ENCODE results near the gene CCDC63.

CCDC63 gene

DNA sequence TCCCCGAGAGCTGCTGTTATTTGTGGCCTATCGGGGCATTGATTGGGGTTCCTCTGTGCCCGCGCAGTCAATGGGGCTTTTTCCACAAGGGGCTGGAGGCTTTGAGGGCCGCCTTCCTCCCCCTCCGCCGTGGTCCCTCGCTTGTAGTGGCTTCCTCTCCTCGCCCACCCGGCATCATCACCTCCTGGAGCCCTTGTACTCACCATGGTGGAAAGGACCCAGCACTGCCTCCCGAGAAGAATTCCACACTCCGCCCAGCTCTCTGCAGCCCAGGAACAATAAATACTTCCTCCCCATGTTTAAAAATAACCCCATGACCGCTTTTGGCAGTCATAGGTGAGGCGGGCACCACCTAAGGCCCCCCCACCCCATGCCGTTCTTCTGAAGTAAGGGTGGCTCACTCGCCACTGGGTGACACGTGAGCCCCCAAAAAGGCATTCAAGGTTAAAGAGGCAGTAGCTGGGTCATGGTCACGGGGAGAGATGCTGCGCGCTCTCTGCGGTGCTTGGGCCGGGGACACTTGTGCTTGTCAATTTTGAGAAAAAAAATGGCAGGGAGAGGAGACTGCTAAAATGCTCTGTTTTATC, 73.6 kb downstream of the CCDC63 start, which contains the start of gene MYL2:
Gene MYL2, minus strand, starts transcription at position 256 of the 587 bp plus-strand sequence. Its CDS starts 50 bp downstream, at position 206.
- FAIRE-seq (no peak), DNase-seq (ENCODE audit: insufficient read length, low spot score) (no peak)

DNA sequence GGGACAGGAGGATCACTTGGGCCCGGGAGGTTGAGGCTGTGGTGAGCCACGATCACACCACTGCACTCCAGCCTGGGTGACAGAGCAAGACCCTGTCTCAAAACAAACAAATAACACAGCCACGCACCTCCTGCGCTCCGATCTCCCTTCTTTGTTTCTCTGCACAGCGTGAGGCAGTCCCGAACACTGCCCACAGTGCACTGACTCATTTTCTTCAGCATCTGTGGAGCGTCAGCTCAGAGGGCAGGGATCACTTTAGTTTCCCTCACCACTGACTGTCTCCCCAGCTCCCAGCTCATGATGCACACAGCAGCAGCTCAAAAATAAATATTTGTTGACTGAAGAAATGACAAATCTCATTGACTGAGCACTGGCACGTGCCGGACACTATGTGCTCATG, 74.5 kb downstream of the CCDC63 start:
- peak; percentile 57 for FAIRE-seq
- DNase-seq (ENCODE audit: insufficient read length, low spot score): peak; percentile 24

GRCh38 chr12:110922652-110923051, 75.9 kb downstream of the CCDC63 start:
- DNase-seq (ENCODE audit: insufficient read length, low spot score) (no peak), FAIRE-seq (peak; percentile 33)

DNA sequence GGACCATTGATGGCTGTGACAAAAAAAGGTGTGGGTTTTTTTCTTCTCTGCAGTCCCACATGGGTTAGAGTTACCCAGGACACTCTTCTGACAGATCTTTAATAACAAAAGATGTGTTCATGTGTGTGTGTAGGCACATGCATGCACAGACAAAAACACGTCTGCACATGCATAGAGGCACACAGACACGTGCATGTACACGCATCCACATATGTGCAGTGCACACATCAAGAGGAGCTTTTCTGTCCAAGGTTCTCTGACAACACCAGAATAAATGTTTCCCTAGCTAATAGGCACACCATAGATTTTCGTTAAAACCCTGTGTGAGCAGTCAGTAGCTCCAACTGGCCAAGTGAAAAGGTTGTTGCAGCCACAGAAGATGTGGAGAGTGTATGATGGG, 76.4 kb downstream of the CCDC63 start:
- DNase-seq (ENCODE audit: insufficient read length, low spot score) (no peak), FAIRE-seq (no peak)

- FAIRE-seq (no peak), DNase-seq (ENCODE audit: insufficient read length, low spot score) (no peak)
These were observed 77.0 kb downstream of the CCDC63 start for GRCh38 chr12:110923692-110924334.

- FAIRE-seq: no peak
These were observed 80.8 kb downstream of the CCDC63 start for GRCh38 chr12:110927546-110927945.

DNA sequence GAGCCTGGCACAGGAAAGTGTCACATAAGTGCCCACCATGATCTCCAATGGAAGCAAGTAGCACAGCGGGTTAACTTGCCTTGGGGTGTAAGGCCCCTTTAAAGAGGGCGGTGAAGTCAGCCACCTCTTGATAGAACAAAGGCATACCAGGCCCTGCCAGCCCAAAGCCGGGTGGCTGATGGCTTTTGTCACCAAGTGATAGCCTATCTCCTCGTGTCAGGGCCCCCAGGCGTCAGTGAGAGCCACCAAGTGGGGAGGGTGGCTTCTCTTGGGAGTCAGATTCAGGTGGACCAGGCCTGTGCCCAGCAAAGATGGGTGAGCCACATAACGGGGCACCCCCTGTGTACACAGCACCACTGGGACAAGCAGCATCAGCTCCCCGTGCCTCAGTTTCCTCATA, 81.9 kb downstream of the CCDC63 start:
- no peak for FAIRE-seq
- DNase-seq (ENCODE audit: insufficient read length, low spot score): no peak

More at GRCh38 chr12:110927546-110927945, 80.8 kb downstream of the CCDC63 start:
- no peak for DNase-seq (ENCODE audit: insufficient read length, low spot score)

DNA sequence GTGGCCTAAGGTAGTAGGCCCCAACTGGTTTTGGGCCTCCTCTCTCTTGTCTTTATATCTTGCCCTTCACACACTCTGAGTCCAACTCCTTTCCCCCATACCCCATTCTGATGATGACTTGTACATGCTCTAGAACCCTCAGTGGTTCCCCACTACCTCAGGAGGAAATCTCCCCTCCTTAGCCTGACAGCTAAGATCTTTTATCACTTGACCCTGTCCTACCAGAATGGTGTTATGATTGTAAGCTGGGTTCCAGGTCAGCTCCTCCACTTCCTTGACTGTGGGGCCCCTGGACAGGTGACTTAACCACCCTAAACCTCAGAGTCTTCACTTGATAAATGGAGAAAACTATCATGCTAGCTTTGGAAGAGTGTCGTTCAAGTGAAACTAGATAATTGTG, 83.0 kb downstream of the CCDC63 start:
- FAIRE-seq: no peak

DNA sequence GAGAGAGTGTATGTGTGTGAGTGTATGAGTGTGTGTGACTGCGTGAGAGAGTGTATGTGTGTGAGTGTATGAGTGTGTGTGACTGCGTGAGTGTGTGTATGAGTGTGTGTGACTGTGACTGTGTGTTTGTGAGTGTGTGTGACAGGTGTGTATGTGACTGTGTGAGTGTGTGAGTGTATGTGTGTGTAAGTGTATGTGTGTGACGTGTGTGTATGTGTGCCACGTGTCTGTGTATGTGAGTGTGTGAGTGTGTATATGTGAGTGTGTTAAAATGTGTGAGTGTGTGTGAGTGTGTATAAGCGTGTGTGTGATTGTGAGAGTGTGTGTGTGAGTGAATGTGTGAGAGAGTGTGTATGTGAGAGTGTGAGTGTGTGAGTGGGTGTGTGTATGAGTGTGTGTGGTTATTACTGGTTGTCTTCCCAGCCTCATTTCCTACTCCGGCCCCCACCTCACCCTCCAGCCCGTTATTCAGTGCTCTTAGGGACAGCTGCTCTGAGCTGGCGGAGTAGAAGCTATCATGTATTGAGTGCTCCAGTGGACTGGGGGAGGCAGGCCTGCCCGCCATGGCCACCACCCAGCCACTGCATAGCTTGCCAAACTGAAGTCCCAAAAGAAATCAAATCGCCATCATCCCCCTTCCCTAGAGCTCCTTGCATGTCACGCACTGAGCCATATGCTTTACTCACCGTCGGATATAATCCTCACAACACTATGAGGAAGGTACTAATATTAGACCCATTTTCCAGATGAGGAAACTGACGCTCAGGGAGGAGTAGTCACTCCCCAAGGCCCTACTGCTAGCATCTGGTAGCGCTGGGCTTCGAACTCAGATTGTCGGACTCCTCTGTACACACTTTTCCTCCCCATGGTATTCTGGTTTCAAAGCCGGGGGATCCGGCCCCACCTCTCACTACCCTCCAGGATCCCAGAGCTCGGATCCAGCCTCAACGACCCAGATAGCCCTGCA, 83.8 kb downstream of the CCDC63 start:
- DNase-seq (ENCODE audit: insufficient read length, low spot score) (no peak), FAIRE-seq (peak; percentile 99)

More for the DNA sequence above, 83.0 kb downstream of the CCDC63 start:
- no peak for DNase-seq (ENCODE audit: insufficient read length, low spot score)

GRCh38 chr12:110931315-110931728, 84.5 kb downstream of the CCDC63 start:
- FAIRE-seq (no peak), DNase-seq (ENCODE audit: insufficient read length, low spot score) (no peak)

- FAIRE-seq: no peak
- no peak for DNase-seq (ENCODE audit: insufficient read length, low spot score)
These were observed 85.3 kb downstream of the CCDC63 start for GRCh38 chr12:110932046-110932445.

DNA sequence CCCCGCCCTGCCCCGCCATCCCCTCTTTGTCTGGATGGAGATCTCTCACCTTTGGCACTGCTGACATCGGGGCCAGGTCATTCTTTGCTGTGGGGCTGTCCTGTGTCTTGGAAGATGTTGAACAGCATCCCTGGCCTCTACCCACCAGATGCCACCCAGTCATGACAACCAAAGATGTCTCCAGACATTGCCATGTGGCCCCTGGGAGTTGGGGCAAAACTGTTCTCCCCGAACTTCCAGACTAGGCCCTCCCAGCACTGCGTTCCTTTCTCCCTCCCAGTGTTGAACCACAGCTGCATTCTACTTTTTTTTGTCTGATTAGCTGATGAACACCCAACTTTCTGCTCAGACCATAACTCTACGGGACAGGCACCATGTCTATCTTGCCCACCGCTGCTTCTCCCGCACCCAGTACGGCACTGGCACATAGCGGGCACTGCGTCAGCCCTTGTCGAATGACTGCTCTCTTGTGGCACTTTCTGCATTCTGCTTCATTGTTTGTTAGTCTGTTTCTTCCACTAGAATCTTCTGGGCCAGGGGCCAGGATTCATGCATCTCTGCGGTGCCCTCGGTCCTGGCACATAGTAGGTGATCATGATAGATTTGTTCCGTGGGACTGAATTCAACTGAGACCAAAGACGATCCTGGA, 86.7 kb downstream of the CCDC63 start:
- no peak for DNase-seq (ENCODE audit: insufficient read length, low spot score)
- FAIRE-seq: no peak

GRCh38 chr12:110934093-110934852, 87.5 kb downstream of the CCDC63 start:
- DNase-seq (ENCODE audit: insufficient read length, low spot score) (no peak), FAIRE-seq (no peak)

DNA sequence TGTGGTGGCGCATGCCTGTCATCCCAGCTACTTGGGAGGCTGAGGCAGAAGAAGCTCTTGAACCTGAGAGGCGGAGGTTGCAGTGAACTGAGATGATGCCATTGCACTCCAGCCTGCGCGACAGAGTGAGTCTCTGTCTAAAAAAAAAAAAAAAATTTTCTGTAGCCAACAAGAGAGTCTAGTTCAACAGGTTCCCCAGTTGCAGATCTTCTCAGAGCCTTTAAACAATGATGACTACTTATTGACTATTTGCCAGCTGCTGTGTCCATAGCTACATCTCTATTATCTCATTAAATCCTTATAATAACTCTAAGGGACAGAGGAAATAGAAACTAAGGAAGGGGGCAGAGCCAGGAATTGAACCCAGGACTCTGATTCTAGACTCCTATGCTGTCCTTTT, 88.8 kb downstream of the CCDC63 start:
- FAIRE-seq (no peak), DNase-seq (ENCODE audit: insufficient read length, low spot score) (no peak)

GRCh38 chr12:110936367-110937103, 89.7 kb downstream of the CCDC63 start:
- FAIRE-seq (no peak), DNase-seq (ENCODE audit: insufficient read length, low spot score) (no peak)

DNA sequence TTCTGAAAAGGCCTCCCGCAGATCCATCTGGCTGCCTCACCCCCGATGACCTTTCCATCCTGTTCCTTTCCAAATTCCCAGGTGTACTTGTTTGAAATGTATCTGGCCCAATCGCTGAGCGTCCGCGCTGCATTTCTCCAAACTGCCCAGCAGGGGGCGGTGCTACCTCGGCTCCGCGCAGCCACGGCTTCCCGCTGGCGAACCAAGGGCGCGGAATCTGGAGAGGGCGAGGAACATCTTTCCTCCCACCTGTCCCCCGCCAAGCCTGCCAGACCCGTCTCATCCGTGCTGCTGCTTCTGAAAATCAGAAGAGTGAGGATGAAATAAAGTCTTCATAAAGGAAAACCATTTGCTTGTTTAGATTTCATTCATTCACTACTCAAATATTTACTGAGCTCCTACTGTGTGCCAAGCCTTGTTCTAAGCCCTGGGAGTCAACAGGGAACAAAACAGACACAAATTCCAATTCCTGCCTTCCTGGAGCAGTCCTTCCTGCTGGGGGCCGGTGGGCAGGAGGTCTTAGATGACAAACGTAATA, 90.4 kb downstream of the CCDC63 start:
- DNase-seq (ENCODE audit: insufficient read length, low spot score) (peak; percentile 67), FAIRE-seq (no peak)

DNA sequence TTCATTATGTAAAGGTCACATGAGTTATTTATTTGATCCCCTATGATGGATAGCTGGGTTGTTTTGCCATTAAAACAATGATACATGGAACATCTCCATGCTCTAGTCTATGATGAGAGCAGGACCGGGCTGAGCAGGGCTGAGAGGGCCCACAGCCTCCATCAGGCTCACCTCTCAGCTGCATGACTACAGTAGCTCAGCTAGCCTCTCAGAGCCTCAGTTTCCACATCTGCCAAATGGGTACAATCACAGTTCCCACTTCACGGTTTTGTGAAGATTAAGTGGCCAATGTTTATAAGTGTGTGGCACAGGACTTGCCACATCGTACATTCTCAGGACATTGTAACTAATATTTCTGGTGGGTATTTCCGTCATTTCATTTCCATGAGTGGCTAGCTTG, 93.5 kb downstream of the CCDC63 start:
- FAIRE-seq (no peak), DNase-seq (ENCODE audit: insufficient read length, low spot score) (no peak)

DNA sequence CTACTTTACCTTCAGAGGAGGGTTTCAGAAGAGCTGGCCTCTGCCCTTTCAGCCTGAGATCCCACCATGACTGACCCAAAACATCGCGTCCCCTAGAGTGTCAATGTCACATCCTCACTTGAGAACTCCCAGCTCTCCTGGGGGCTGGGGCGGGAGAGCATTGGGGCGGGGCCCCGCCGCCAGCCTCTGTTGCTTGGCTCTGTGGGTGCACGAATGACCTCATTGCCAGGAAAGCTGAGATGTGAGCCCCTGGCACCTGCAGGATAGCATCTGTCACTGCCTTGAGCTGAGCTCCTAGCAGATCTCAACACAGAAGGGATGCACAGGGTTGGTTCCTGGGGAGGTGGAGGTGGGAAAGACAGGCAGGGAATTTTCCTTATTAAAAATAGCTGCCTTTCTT, 94.1 kb downstream of the CCDC63 start:
- DNase-seq (ENCODE audit: insufficient read length, low spot score): no peak
- no peak for FAIRE-seq

- DNase-seq (ENCODE audit: insufficient read length, low spot score) (no peak), FAIRE-seq (no peak)
These were observed 94.6 kb downstream of the CCDC63 start for GRCh38 chr12:110941391-110941790.
